ENCODE data around the gene GARS1. TPM values are rescaled to one million over a fixed set of nuclear protein-coding genes. Genes with fewer than 3 reads are reported as not detected.

The GARS1 gene
- total and polyA plus RNA-seq, 2 donors from 2014 or later, result 84.3 to 104 TPM

GRCh38 chr7:30650421-30650808 is 55.7 kb downstream of the GARS1 start:
- peak in 1 of 5 donors; percentile 39 for DNase-seq
- no peak for TF ChIP-seq CTCF (IDR thresholded peaks at IDR 0.05; ENCODE audit: borderline replicate concordance, extremely low read depth, insufficient read depth)

GRCh38 chr7:30652132-30652531 is 57.5 kb downstream of the GARS1 start:
- Histone ChIP-seq H3K9me3 (ENCODE audit: control insufficient read depth in 2 of 3, insufficient read depth in 1 of 3, low read length in 3 of 3) (no peaks in the 10 kb centered on the region), H3K4me3 (ENCODE audit: low read length in 3 of 3) (no peak overlapping the region), H3K27me3 (ENCODE audit: control insufficient read depth, insufficient read depth, low read length) (no peaks in the 10 kb centered on the region), H3K4me1 (ENCODE audit: control insufficient read depth in 2 of 3, insufficient read depth in 2 of 3, low read depth in 1 of 3, low read length in 3 of 3) (no peaks in the 10 kb centered on the region), H3K36me3 (ENCODE audit: control insufficient read depth in 2 of 3, insufficient read depth in 3 of 3, low read length in 3 of 3) (no peaks in the 10 kb centered on the region), H3K27ac (ENCODE audit: low read depth in 2 of 2, low read length in 2 of 2) (no peak overlapping the region), H3K9ac (ENCODE audit: low read length in 3 of 3) (no peak overlapping the region)
- DNase-seq (peak in 1 of 5 donors; percentile 43), FAIRE-seq (no peak)
- intact Hi-C loops (cut with DNase I), result no loop called here
- no peak for TF ChIP-seq CTCF (IDR thresholded peaks at IDR 0.05; ENCODE audit: borderline replicate concordance, extremely low read depth, insufficient read depth)

More at GRCh38 chr7:30650421-30650808, 55.7 kb downstream of the GARS1 start:
- Histone ChIP-seq H3K27ac (ENCODE audit: low read depth in 2 of 2, low read length in 2 of 2) (no peak overlapping the region), H3K4me1 (ENCODE audit: control insufficient read depth in 2 of 3, insufficient read depth in 2 of 3, low read depth in 1 of 3, low read length in 3 of 3) (no peaks in the 10 kb centered on the region), H3K4me3 (ENCODE audit: low read length in 3 of 3) (no peak overlapping the region), H3K27me3 (ENCODE audit: control insufficient read depth, insufficient read depth, low read length) (no peaks in the 10 kb centered on the region), H3K9me3 (ENCODE audit: control insufficient read depth in 2 of 3, insufficient read depth in 1 of 3, low read length in 3 of 3) (no peaks in the 10 kb centered on the region), H3K36me3 (ENCODE audit: control insufficient read depth in 2 of 3, insufficient read depth in 3 of 3, low read length in 3 of 3) (no peaks in the 10 kb centered on the region), H3K9ac (ENCODE audit: low read length in 3 of 3) (no peak overlapping the region)
- intact Hi-C loops (cut with DNase I), result no loop called here
- no peak for FAIRE-seq

- H3K27me3 ChIP-seq (ENCODE audit: control insufficient read depth, insufficient read depth, low read length), result no peaks in the 10 kb centered on the region
Observed at GRCh38 chr7:30652698-30653641, 58.3 kb downstream of the GARS1 start.

More at GRCh38 chr7:30652698-30653641, 58.3 kb downstream of the GARS1 start:
- H3K36me3 ChIP-seq (ENCODE audit: control insufficient read depth in 2 of 3, insufficient read depth in 3 of 3, low read length in 3 of 3), result no peaks in the 10 kb centered on the region
- H3K4me1 ChIP-seq (ENCODE audit: control insufficient read depth in 2 of 3, insufficient read depth in 2 of 3, low read depth in 1 of 3, low read length in 3 of 3), result no peaks in the 10 kb centered on the region
- no peak for FAIRE-seq
- peak in 1 of 5 donors; percentile 54 for DNase-seq
- H3K9me3 ChIP-seq (ENCODE audit: control insufficient read depth in 2 of 3, insufficient read depth in 1 of 3, low read length in 3 of 3), result no peaks in the 10 kb centered on the region
- TF ChIP-seq CTCF (IDR thresholded peaks at IDR 0.05; ENCODE audit: borderline replicate concordance, extremely low read depth, insufficient read depth), result no peak
- no peak overlapping the region for H3K27ac ChIP-seq (ENCODE audit: low read depth in 2 of 2, low read length in 2 of 2)
- no peak overlapping the region for H3K4me3 ChIP-seq (ENCODE audit: low read length in 3 of 3)
- intact Hi-C loops (cut with DNase I), result no loop called here
- H3K9ac ChIP-seq (ENCODE audit: low read length in 3 of 3), result no peak overlapping the region

Data from kidney (tissue), 14 donors.